DMS153 (cell line): ENCODE data around the gene CCDC102B.
"Not testable (repeated sequence)": the region's sequence is repeated elsewhere in the genome, so short reads cannot be mapped to it uniquely, and the experiment has no call there.

Experiments used
- DNase-seq: peaks from one replicate; lab custom pipeline; 2025; lab: John Stamatoyannopoulos, UW

Gene CCDC102B

GRCh38 chr18:68915061-68915460 is 117.2 kb downstream of the CCDC102B start:
- no peak for DNase-seq

GRCh38 chr18:68916734-68917133 is 118.9 kb downstream of the CCDC102B start:
- no peak for DNase-seq

- DNase-seq = no peak
These were observed 120.3 kb downstream of the CCDC102B start for GRCh38 chr18:68918216-68918615.

GRCh38 chr18:68919900-68920299 is 122.0 kb downstream of the CCDC102B start:
- DNase-seq = no peak

GRCh38 chr18:68922392-68922791 is 124.5 kb downstream of the CCDC102B start:
- no peak for DNase-seq

GRCh38 chr18:68925268-68925667 is 127.4 kb downstream of the CCDC102B start:
- DNase-seq = no peak

GRCh38 chr18:68928762-68929675 is 131.1 kb downstream of the CCDC102B start:
- DNase-seq = no peak

- DNase-seq = no peak
These were observed 137.8 kb downstream of the CCDC102B start for GRCh38 chr18:68935686-68936085.

GRCh38 chr18:68937029-68937599 is 139.2 kb downstream of the CCDC102B start:
- DNase-seq = no peak

- DNase-seq = no peak
These were observed 142.2 kb downstream of the CCDC102B start for GRCh38 chr18:68940039-68940438.

GRCh38 chr18:68940754-68941153 is 142.9 kb downstream of the CCDC102B start:
- DNase-seq = no peak

- no peak for DNase-seq
These were observed 144.3 kb downstream of the CCDC102B start for GRCh38 chr18:68942230-68942629.

GRCh38 chr18:68943861-68944260 is 146.0 kb downstream of the CCDC102B start:
- not testable (repeated sequence) for DNase-seq

GRCh38 chr18:68944330-68944729 is 146.4 kb downstream of the CCDC102B start:
- no peak for DNase-seq

- DNase-seq = no peak
These were observed 146.9 kb downstream of the CCDC102B start for GRCh38 chr18:68944826-68945225.

GRCh38 chr18:68948622-68949021 is 150.7 kb downstream of the CCDC102B start:
- no peak for DNase-seq

GRCh38 chr18:68954738-68955137 is 156.9 kb downstream of the CCDC102B start:
- DNase-seq = no peak

- DNase-seq = no peak
These were observed 158.8 kb downstream of the CCDC102B start for GRCh38 chr18:68956650-68957049.

- DNase-seq = no peak
These were observed 162.5 kb downstream of the CCDC102B start for GRCh38 chr18:68960355-68960754.

- DNase-seq = no peak
These were observed 164.7 kb downstream of the CCDC102B start for GRCh38 chr18:68962623-68963022.

GRCh38 chr18:68965817-68966216 is 167.9 kb downstream of the CCDC102B start:
- no peak for DNase-seq

GRCh38 chr18:68969027-68969426 is 171.1 kb downstream of the CCDC102B start:
- no peak for DNase-seq

GRCh38 chr18:68972176-68972575 is 174.3 kb downstream of the CCDC102B start:
- DNase-seq = no peak
